Measurements from ENCODE around the gene VHLL.

Gene VHLL

DNA sequence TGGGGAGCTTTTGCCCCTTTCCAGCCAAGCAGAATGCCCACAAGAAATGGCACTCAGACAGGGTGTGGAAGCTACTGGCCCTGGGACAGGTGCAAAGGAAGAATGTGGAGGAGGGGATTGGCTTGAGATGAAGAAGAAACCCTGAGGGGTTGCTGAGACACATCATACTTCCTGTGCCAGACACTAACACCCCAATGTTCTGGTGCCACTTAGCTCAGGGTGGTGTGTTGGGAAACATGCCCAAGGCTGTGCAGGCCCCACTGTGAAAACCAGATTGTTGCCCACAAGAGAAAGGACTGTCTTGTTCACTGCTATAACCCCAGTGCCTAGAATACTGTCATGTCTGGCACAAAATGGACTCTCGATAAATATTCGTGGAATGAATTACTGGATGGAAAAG lies 41.4 kb downstream of the VHLL start:
- DNase-seq (ENCODE audit: low read depth in 2 of 2) = no peak

DNA sequence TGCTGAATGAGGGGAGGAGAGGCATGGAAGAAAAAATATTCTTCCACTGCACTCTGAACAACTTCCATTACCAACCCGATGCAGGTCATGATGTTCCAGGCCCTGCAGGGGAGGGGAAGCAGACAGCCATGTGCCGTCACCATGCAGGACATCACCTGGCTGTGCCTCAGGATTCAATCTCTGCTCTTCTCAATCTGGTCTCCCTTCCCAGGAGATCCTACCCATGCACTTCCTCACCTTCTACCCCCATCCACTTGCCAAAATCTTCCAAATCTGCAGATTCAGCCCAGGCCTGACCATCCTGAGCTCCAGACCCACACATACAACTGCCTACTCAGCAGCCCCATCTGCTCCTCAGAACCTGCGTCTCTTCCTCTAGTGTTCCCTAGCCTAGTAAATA lies 45.5 kb downstream of the VHLL start:
- no peak for DNase-seq (ENCODE audit: low read depth in 2 of 2)

DNA sequence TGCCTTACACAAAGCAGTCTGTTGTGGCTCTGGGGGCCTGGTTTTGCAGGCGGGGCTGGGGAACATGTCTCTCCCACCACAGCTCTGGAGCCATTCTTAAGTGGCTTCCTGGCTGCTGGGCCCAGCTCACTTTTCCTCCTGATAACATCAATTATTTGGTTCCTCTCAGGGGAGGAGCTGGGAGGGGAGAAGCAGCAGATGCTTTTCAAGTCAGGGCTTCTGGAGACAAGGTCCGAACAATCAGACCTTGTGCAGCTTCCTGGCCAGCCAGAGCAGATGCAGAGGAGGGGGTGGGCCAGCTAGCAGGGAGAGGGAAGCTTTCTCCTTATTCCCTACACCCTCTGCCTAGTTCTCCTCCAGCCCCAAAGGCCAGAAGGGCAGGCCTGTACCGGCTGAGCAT lies 47.6 kb downstream of the VHLL start:
- DNase-seq (ENCODE audit: low read depth in 2 of 2) = no peak

DNA sequence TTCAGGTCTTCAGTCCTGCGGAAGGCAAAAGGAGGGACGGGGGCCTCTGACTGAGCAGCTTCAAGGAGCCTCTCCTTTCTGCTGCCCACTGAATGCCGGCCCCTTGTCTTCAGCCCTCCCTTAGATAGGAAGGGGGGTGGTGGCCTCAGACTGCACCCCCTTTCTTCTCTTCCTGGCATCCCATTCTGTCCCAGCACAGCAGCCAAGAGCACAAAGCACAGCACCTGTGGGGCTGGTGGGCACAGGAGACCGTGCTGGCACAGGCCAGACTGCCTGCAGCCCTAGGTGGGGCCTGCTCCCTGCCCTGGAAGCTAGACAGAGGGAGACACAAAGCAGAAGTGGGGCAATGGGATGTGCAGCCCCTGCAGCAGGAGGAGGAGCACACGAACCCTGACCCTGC lies 49.5 kb downstream of the VHLL start:
- no peak for DNase-seq (ENCODE audit: low read depth in 2 of 2)
